DMS 273 treated with DMSO at 0.1 percent for 48 hours (cell line): Measurements from ENCODE around the gene HOXA5.

Experiments
- DNase-seq: peaks from one replicate; lab custom pipeline; 2025; lab: John Stamatoyannopoulos, UW

The HOXA5 gene

GRCh38 chr7:27106901-27107240 lies 36.6 kb downstream of the HOXA5 start:
- no peak for DNase-seq

DNA sequence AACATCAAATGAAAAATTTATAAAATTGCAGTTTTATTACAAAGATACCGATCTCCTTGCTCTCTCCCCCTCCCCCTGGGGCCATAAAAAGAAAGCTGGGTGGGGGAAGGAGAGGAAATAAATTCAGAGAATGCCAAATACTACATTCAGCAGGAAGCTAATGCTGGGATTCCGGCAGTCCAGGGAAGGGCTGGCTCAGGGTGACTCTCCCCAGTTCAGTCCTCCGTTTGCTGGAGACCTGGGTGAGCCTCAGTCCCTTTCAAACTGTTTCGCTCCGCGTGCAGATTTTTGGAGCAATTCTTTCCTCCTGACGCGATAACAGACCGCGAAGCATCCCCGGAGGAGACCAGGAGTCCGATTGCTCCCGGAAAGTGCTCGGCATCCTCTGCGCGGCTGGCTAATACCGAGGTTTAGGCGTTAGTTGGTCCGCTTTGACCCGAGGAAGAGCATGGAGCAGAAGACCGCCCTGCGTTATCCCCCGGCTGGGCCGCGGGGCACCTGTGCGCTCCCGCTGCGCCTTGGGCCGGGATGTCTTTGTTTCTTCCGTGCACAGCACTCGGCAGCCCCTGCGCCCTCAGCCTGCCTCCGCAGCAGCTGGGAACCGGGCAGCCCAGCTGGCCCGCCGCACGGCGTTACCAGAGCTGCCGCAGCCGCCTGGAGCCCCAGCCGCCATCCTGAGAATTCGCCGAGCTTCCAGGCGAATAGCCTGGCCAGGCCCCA lies 37.1 kb downstream of the HOXA5 start:
- DNase-seq, result no peak

- DNase-seq, result no peak
These were observed 38.0 kb downstream of the HOXA5 start for GRCh38 chr7:27105301-27106031.

GRCh38 chr7:27104341-27105058 lies 39.0 kb downstream of the HOXA5 start:
- no peak for DNase-seq

GRCh38 chr7:27103489-27104226 lies 39.8 kb downstream of the HOXA5 start:
- DNase-seq, result no peak

- no peak for DNase-seq
These were observed 40.7 kb downstream of the HOXA5 start, which contains the start of gene HOXA2 for GRCh38 chr7:27102581-27103442. Gene HOXA2, minus strand, starts transcription at chr7:27102683. Its CDS starts 183 bp downstream, at chr7:27102500.

GRCh38 chr7:27101957-27102580 lies 41.4 kb downstream of the HOXA5 start:
- DNase-seq, result no peak

DNA sequence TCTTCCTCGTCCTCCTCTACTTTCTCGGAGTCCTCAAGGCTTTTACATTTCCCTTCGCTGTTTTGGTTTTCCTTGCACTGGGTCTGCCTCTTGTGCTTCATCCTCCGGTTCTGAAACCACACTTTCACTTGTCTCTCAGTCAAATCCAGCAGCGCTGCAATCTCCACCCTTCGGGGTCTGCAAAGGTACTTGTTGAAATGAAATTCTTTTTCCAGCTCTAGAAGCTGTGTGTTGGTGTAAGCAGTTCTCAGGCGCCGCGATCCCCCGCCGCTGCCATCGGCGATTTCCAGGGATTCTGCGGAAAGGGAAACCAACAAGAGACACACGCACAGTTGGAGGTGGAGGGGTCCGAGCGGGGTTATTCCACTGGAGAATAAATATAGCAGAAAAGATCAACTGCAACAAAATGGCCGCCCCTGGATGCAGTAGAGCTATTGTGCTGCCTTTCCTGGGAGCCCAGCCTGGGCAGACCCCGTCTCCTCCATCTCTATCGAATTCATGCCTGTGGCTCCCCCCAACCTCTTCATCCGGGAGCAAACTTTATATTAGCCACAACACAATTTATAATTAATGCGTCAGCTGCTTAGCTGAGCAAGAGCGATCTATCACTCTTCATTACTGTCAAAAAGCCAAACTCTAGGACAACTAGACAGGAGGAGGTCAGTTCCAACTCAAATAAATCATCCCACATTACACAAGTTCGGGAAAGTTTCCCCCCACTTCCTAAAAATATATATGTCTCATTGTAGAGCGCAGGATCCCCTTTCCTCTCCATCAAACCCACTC lies 42.1 kb downstream of the HOXA5 start:
- DNase-seq, result no peak

- DNase-seq, result no peak
These were observed 42.7 kb downstream of the HOXA5 start for GRCh38 chr7:27100694-27101170.

DNA sequence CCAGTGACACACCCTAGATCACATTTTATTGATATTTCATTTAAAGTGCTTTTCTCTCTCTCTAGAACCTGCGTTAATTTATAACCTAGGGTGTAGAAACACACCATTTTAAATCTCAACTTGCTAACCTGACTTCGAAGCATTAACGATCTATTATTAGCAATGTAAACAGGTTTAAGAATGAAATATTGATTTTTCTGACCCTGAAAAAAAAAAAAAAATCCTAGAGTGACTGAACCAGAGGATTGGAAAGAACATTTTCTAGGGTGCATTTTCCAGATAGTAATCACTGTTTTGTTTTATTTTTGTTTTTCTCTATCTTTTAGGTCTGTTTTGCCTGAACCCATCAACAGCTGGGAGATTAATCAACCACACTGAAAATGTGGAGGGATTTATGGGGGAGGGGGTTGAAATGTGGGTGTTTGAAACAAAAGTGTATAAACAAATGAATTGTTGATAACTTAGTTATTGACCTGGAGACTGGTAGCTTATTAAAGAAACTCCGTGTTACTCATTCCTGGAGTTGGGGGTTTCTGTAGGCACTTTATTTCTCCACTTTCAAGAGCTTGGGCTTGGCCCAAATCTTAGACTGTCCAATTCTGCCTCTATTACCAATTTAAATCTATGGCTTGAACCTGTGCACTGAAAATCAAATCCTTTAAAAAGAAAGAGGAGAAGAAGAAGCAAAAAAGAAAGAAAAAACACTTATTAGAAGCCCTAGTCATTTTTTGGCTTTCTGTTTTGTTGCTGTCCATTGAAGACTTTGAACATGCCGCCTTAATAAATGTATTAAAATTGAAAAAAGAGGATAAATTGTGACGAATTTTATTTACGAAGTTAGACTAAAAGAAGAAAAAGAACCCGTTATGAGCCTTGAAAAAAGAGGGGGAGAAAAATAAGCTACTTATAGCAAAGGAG lies 43.8 kb downstream of the HOXA5 start:
- no peak for DNase-seq

- no peak for DNase-seq
These were observed 44.7 kb downstream of the HOXA5 start for GRCh38 chr7:27098578-27099451.

GRCh38 chr7:27097686-27098577 lies 45.5 kb downstream of the HOXA5 start:
- no peak for DNase-seq

GRCh38 chr7:27096768-27097514 lies 46.5 kb downstream of the HOXA5 start:
- DNase-seq, result no peak

- peak; percentile 82 for DNase-seq
These were observed 47.3 kb downstream of the HOXA5 start, which contains the start of gene HOXA1 for GRCh38 chr7:27095897-27096767. Gene HOXA1, minus strand, starts transcription at chr7:27096000. Its CDS starts 88 bp downstream, at chr7:27095912.
